ENCODE measurements around the gene NEO1.
"Not testable (repeated sequence)": the region's sequence is repeated elsewhere in the genome, so short reads cannot be mapped to it uniquely, and the experiment has no call there.

The NEO1 gene

DNA sequence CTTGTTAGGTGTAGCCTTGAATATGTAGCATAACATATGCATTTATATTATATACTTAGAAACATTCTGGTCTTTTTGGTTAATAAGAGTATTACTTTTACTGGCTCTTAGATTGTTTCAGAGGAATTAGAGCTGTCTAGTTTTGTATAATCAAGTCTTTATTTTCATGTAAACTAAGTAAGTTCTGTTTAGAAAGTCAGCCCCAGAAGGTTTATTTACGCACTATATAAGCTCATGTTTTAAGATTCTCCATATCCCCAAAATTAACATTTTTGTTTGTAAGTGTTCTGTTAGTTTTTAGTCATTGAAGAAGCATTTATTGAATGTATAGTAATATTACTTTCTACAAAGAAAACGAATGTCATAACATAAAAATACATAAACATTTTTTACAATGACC is 158.4 kb downstream of the NEO1 start:
- DNase-seq (ENCODE audit: low spot score) = no peak

- peak; percentile 14 for DNase-seq (ENCODE audit: low spot score)
These were observed 160.2 kb downstream of the NEO1 start for GRCh38 chr15:73212424-73212823.

DNA sequence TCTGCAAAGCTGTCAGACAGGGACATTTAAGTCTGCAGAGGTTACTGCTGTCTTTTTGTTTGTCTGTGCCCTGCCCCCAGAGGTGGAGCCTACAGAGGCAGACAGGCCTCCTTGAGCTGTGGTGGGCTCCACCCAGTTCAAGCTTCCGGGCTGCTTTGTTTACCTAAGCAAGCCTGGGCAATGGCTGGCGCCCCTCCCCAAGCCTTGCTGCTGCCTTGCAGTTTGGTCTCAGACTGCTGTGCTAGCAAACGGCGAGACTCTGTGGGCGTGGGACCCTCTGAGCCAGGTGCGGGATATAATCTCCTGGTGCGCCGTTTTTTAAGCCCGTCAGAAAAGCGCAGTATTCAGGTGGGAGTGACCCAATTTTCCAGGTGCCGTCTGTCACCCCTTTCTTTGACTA is 169.2 kb downstream of the NEO1 start:
- not testable (repeated sequence) for DNase-seq (ENCODE audit: low spot score)

DNA sequence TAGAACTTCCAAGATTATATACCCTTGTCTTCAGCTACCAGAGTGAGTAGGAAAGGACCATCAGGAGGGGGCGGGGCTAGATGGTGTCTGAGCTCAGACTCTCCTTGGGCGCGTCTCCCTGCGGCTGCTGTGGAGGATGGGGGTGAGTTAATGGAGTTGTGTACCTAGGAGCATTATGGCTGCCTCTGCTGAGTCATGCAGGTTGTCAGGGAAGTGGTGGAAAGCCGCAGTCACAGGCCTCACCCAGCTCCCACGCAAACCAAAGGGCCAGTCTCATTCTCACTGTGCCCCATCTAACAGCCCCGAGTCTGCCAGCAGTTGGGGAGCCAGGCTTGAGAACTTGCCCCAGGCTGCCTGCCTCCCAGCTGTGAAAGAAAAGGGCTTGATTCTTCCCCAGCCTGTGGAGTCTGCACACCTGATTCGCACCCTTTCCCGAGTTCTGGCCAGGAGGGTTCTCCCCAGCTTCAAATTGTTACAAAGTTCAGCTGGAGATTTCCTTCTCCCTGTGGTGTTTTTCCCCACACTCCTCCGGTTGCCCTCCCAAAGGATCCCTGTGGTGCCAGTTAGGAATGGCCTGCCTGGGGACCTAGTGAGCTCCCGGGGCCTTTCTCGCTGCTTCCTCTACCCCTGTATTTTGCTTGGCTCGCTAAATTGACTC is 173.2 kb downstream of the NEO1 start:
- DNase-seq (ENCODE audit: low spot score) = no peak

- DNase-seq (ENCODE audit: low spot score) = no peak
These were observed 174.0 kb downstream of the NEO1 start for GRCh38 chr15:73226093-73226814.

GRCh38 chr15:73227433-73228056 is 175.3 kb downstream of the NEO1 start:
- DNase-seq (ENCODE audit: low spot score) = no peak

DNA sequence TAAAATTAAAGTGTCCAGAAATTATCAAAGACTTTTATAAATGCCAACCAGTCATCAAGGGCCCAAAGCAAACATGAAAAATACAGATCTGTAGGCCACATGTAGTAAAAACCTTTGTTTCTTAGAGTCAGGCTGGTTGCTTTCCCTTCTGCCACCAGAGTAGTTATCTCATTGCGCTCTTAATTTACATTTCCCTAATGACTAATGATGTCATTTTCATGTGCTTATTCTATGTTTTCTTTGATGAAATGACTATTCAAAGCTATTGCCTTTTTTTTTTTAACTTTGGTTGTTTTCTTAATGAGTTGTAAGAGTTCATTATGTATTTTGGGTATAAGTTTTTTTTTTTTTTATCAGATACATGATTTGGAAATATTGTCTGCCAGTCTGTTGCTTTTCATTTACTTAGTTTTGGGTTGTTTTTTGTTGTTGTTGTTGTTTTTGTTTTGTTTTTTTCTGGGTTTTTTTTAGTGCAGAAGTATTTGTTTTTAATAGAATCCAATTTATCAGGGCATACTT is 175.9 kb downstream of the NEO1 start:
- DNase-seq (ENCODE audit: low spot score) = no peak

DNA sequence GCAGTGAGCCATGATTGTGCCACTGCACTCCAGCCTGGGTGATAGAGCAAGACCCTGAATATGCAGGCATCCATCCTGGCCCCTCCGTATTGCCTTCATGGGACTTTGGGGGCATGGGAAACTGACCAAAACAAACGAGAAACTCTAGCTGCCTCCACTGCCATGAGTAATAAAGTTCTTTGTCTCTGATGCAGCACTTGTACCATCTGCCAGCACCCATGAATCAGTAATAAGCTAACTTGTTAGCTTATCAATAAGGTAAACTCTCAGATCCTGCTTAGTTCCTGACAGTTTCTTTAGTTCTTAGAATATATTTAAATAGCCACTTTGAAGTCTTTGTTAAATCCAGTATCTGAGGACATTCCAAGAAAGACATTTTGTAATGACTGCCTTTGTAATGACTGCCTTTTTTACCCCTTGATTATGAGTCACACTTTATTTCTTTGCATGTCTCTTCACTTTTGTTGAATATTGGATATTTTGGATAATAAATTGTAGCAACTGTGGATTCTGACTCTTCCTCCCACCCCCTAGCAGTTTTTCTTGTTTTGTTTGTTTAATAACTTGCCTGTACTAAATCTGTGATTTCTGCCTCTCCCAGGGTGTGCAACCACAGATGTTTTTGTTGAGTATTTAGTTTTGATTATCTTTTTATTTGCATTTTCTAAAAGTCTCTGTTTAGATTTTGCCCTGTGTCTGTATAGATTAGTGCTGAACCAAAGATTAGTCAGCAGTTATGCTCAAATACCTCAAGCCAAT is 179.6 kb downstream of the NEO1 start:
- no peak for DNase-seq (ENCODE audit: low spot score)

- DNase-seq (ENCODE audit: low spot score) = no peak
These were observed 180.5 kb downstream of the NEO1 start for GRCh38 chr15:73232776-73233175.

GRCh38 chr15:73233623-73234022 is 181.4 kb downstream of the NEO1 start:
- DNase-seq (ENCODE audit: low spot score) = no peak

DNA sequence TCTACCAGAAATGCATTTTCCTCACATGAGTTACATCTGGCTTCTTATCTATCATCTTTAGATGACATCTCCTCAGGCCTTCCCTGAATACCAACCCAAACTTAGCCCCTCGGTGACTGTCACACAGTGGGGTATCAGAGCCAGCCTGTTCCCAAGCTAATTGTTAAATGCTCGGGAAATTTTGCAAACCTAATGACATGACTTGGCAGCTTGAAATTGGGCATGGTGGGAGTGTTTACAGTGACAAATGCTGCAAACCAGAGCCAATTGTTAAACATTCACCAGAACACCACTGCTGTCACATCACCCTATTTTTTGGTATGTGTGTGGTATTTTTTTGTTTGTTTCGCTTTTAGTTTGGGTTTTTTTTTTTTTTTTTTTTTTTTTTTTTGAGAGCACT is 185.6 kb downstream of the NEO1 start:
- DNase-seq (ENCODE audit: low spot score) = no peak

DNA sequence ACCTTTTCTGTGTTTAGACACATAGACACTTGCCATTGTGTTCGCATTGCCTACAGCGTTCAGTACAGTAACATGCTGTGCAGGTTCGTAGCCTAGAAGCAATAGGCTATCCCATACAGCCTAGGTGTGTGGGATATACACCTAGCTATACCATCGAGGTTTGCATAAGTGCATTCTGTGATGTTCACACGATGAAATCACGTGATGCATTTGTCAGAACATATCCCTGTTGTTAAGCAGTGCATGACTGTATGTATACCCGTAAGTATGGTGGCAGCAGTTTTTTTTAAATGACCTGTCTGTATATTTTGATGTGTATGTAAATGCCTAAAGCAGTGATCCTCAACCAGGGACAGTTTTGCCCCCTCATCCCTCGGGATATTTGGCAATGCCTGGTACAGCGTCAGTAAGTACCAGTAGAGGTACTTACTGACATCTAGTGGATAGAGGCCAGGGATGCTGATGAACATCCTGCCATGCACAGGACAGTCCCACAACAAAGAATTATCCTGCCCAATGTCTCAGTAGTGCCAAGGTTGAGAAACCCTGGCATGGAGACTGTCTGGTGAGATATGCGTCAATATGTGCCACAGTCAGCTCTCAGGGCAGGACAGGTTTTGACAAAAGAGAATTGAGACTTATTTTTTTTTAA is 187.4 kb downstream of the NEO1 start:
- no peak for DNase-seq (ENCODE audit: low spot score)

GRCh38 chr15:73240866-73241499 is 188.7 kb downstream of the NEO1 start:
- DNase-seq (ENCODE audit: low spot score) = peak; percentile 24

GRCh38 chr15:73244333-73244732 is 192.1 kb downstream of the NEO1 start:
- DNase-seq (ENCODE audit: low spot score) = no peak

- no peak for DNase-seq (ENCODE audit: low spot score)
These were observed 194.2 kb downstream of the NEO1 start for GRCh38 chr15:73246439-73246838.

- DNase-seq (ENCODE audit: low spot score) = no peak
These were observed 194.6 kb downstream of the NEO1 start for GRCh38 chr15:73246898-73247297.

DNA sequence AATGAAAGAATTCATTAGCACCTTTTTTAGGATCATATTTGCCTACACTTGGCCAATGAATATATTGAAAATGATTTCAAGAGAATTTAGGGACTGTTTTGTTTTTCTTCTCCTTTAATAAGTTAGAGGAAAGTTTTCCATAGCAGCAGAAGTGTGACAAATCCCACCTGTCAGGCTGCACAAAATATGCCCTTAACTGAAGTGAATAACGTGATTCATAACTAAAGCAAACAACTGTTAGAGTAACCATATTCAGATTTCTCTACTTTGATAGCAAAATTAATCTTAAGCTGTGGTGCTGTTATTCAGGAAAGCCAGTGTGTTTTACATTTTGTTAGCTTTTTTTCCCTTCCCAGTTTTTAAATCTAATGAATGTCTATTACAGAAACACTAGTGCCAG is 195.1 kb downstream of the NEO1 start:
- no peak for DNase-seq (ENCODE audit: low spot score)

- DNase-seq (ENCODE audit: low spot score) = no peak
These were observed 197.2 kb downstream of the NEO1 start for GRCh38 chr15:73249499-73249898.

- DNase-seq (ENCODE audit: low spot score) = no peak
These were observed 202.3 kb downstream of the NEO1 start for GRCh38 chr15:73254598-73254997.

DNA sequence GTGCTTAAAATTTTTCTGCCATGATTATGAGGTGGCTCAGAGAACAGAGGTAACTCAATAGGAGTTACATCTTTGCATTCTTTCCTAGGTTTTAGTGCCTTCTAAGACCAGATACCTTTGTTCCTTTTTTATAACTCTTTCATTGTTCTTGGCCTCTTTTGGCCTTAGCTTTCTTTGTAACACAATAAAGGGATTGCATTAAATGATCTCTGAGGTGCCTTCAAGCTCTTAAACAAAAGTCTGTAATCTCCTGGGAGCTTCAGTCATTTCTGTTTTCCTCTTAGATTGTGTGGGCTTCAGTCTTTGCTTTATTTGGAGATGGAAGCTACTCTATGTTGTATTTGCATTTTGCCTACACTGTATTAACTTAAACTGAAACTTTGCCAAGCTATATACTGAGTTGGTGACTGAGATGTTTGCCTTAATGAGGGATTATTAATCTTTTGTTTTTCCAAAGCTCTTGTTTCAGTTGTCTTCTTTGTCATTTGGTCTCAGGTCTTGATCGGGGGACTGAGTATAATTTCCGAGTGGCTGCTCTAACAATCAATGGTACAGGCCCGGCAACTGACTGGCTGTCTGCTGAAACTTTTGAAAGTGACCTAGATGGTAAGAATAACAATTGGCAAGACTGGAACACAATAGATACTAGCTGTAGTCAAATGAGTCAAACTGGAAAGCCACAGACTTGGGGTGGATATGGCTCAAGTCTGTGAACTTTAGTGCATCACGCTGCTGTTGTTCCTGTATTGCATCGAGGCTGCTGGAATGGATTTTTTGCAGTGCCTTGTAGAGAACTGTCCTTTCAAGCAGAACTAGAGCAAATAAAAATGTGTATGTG is 206.2 kb downstream of the NEO1 start:
- DNase-seq (ENCODE audit: low spot score) = no peak

DNA sequence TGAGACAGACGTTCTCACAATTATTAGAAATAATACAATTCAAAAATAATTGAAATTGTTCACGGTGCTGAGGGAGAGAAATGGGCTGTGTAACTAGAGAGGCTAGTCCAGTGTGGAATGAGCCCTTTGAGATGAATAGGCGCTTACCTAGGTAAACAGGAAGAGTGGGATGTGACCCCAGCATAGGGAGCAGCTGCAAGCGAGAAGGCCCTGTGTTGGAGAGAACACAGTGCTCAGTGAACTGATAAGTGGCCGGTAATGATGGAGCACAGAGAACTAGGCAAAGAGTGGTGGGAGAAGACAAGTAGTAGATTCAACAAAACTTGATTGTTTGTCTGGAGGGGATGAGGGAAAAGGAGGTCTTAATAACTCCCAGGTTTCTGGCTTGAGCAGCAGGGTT is 212.6 kb downstream of the NEO1 start:
- DNase-seq (ENCODE audit: low spot score) = no peak

All from hepatic stellate cell (primary cell).